Osteocyte (in vitro differentiated cells): Measurements from ENCODE around the gene PTPDC1. TPM values are rescaled to one million over a fixed set of nuclear protein-coding genes. Genes with fewer than 3 reads are reported as not detected.
A peak's percentile ranks its signal among the peaks of the same experiment; 100 is the strongest.

Experiments used
- DNase-seq: peaks from one replicate; pipeline ENCODE4 v3.0.0; 2021; ENCODE audit warnings: mixed read lengths; ENCODE audit not compliant: unreplicated experiment; ENCODE audit errors: extremely low spot score
- H3K27ac Mint-ChIP-seq: one replicate; pipeline ENCODE4 v1.8.0; 2021; ENCODE audit warnings: mild to moderate bottlenecking, mixed read lengths; ENCODE audit not compliant: unreplicated experiment
- H3K27me3 Mint-ChIP-seq: one replicate; pipeline ENCODE4 v1.8.0; 2021; ENCODE audit warnings: mixed read lengths; ENCODE audit not compliant: unreplicated experiment
- H3K36me3 Mint-ChIP-seq: one replicate; pipeline ENCODE4 v1.8.0; 2021; ENCODE audit warnings: mixed read lengths; ENCODE audit not compliant: unreplicated experiment
- H3K4me1 Mint-ChIP-seq: one replicate; pipeline ENCODE4 v1.8.0; 2021; ENCODE audit warnings: mixed read lengths; ENCODE audit not compliant: unreplicated experiment
- H3K4me3 Mint-ChIP-seq: one replicate; pipeline ENCODE4 v1.8.0; 2021; ENCODE audit warnings: mild to moderate bottlenecking, moderate library complexity, mixed read lengths; ENCODE audit not compliant: unreplicated experiment
- H3K9me3 Mint-ChIP-seq: one replicate; pipeline ENCODE4 v1.8.0; 2021; ENCODE audit warnings: mixed read lengths; ENCODE audit not compliant: unreplicated experiment
- CTCF ChIP-seq: fragments of 200-600 bp; sonication (generic); IDR thresholded peaks from 2 replicates; pipeline ENCODE4 v1.5.0; 2021; ENCODE audit warnings: antibody characterized with exemption, mild to moderate bottlenecking, moderate library complexity
- total RNA-seq: library from RNA; stranded (reverse); gene quantifications from 2 replicates; pipeline ENCODE4 v1.2.1, GENCODE V29; 2021

Gene PTPDC1
- total RNA-seq, 1 donor from 2014 or later, result 11.5 TPM

GRCh38 chr9:94140791-94141790 is 56.8 kb downstream of the PTPDC1 start:
- Mint-ChIP-seq H3K9me3 (no peaks in the 10 kb centered on the region), H3K27me3 (no peaks in the 10 kb centered on the region), H3K4me3 (peak overlapping the region; percentile 52), H3K36me3 (no peaks in the 10 kb centered on the region), H3K27ac (peak overlapping the region; percentile 87), H3K4me1 (peaks cover 73% of the 10 kb centered on the region)
- DNase-seq, result no peak
- no peak for TF ChIP-seq CTCF

DNA sequence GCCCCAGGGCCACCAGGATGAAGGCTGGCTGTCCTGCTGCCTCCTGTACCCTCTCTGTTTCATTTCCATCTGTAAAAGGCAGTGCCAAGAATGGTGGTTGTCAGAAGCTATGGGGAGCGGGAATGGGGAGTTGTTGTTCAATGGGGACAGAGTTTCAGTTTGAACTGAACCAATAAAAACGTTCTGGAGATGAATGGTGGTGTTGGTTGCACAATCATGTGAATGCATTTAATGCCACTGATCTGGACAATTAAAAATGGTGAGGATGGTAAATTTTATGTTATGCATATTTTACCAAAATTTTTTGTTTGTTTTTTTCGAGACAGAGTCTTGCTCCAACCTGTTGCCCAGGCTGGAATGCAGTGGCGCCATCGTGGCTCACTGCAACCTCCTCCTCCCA is 58.1 kb downstream of the PTPDC1 start:
- no peak overlapping the region for H3K4me3 Mint-ChIP-seq
- H3K4me1 Mint-ChIP-seq, result peaks cover 63% of the 10 kb centered on the region
- peak overlapping the region; percentile 87 for H3K27ac Mint-ChIP-seq
- no peaks in the 10 kb centered on the region for H3K27me3 Mint-ChIP-seq
- no peak for DNase-seq
- H3K36me3 Mint-ChIP-seq, result no peaks in the 10 kb centered on the region
- no peak for TF ChIP-seq CTCF
- no peaks in the 10 kb centered on the region for H3K9me3 Mint-ChIP-seq

- DNase-seq, result no peak
- Mint-ChIP-seq H3K4me1 (peaks cover 54% of the 10 kb centered on the region), H3K4me3 (no peak overlapping the region), H3K27me3 (no peaks in the 10 kb centered on the region), H3K9me3 (no peaks in the 10 kb centered on the region), H3K36me3 (no peaks in the 10 kb centered on the region), H3K27ac (no peak overlapping the region)
- TF ChIP-seq CTCF, result no peak
These were observed 60.1 kb downstream of the PTPDC1 start for GRCh38 chr9:94144394-94144793.

DNA sequence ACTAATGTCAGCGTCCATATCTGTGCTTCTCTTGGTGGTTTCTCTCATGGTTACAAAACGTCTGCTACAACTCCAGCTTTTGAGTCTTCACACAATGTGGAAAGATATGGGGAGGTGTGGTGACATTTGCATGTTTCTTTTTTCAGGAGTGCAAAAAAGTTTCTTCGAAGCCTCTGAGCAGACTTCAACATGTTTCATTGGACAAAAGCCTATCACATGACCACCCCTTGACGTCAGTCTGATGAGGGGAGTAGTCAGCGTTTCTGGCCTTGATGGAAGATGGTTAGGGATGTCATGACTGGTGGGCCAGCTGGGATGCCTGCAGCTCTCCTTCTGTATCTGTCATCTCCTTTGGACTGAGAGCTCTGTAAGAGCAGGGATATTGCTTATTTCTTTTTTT is 61.4 kb downstream of the PTPDC1 start:
- H3K27ac Mint-ChIP-seq, result no peak overlapping the region
- H3K9me3 Mint-ChIP-seq, result no peaks in the 10 kb centered on the region
- TF ChIP-seq CTCF, result no peak
- no peaks in the 10 kb centered on the region for H3K27me3 Mint-ChIP-seq
- no peak for DNase-seq
- peaks cover 53% of the 10 kb centered on the region for H3K4me1 Mint-ChIP-seq
- no peak overlapping the region for H3K4me3 Mint-ChIP-seq
- H3K36me3 Mint-ChIP-seq, result no peaks in the 10 kb centered on the region

DNA sequence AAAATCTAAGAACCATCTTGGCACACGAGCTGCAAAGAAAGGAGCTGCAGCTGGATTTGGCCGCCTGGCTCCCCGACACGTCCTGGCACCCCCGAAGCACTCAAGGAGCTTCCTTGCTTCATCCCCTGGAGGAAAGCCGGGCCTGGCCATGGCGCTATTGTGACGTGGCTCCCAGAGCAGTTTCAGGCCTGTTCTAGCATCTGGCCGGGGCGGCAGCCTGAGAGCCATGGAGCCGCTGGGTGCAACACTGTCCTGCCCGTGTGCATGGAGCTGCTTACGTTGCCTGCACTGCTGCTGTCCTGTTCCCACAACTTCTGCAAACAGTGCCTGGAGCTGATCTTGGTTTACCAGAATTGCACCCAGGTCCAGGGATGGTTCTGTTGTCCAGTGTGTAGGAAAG is 63.5 kb downstream of the PTPDC1 start:
- peaks cover 45% of the 10 kb centered on the region for H3K4me1 Mint-ChIP-seq
- no peaks in the 10 kb centered on the region for H3K9me3 Mint-ChIP-seq
- no peaks in the 10 kb centered on the region for H3K27me3 Mint-ChIP-seq

More for the DNA sequence above, 63.5 kb downstream of the PTPDC1 start:
- no peak for TF ChIP-seq CTCF
- no peak overlapping the region for H3K4me3 Mint-ChIP-seq
- H3K27ac Mint-ChIP-seq, result no peak overlapping the region
- DNase-seq, result no peak
- no peaks in the 10 kb centered on the region for H3K36me3 Mint-ChIP-seq
